Left ventricle myocardium superior (tissue), 1 donor: ENCODE results near the gene DUSP2. TPM values are rescaled to one million over a fixed set of nuclear protein-coding genes. Genes with fewer than 3 reads are reported as not detected.

Experiments
- ATAC-seq: fragments of 200-7000 bp; cut with Tn5 transposase; one replicate; pipeline ENCODE4 v1.9.1; 2020; ENCODE audit warnings: mild to moderate bottlenecking, moderate library complexity
- DNase-seq: peaks from one replicate; pipeline ENCODE4 v3.0.0-alpha.2; 2020
- intact Hi-C: fragments of 100-400 bp; cut with micrococcal nuclease; formaldehyde crosslinking; loops from one replicate; pipeline ENCODE4 v1.11.0; 2022
- total RNA-seq: library from RNA; stranded (reverse); fragmentation: NEBNext Ultra II Directional; extraction: Animal tissue kit (Norgen Biotek cat#: 25700); gene quantifications from one replicate; pipeline ENCODE4 v1.2.1, GENCODE V29; 2021
- donor health status: DM: no; HTN: yes; CAD: no; lungs with severe emphysema.

Gene DUSP2
- total RNA-seq, 1 donor from 2014 or later = 1.9 TPM

DNA sequence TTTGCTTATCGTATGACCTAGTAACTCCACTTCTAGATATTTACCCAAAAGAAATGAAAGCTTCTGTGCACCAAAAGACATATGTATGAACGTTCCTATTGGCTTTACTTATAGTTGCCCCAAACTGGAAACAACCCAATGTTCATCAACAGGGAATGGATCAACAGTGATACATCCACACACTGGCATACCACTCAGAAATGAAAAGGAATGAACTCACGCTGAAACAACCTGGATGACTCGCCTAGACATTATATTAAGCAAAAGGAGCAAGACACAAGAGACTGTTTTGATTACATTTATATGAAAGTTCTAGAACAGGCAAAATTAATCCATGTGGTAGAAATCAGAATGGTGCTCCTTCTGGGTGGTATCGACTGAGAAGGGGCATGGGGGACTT, 47.8 kb downstream of the DUSP2 start:
- no peak for DNase-seq
- intact Hi-C loops = no loop called here
- no peak for ATAC-seq

GRCh38 chr2:96095116-96095636, 50.1 kb downstream of the DUSP2 start:
- DNase-seq = no peak
- no peak for ATAC-seq

DNA sequence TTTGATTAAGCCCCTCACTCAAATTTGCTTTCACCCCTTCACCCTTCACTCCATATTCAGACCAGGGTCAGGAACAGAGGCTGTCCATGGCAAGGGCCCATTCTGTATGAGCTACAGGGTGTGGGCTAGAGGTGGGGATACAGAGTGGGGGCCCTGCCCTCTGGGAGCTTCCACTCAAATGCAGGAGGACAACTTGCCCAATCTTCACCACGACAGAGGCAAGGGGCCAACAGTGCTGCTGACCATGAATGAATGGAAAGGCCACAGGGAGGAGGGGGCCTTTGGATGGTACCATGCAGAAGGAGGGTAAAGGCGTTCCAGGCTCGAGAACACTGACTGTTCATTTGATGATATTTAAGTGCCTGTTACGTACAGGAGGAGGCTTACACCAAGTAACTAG, 51.7 kb downstream of the DUSP2 start:
- DNase-seq = no peak
- intact Hi-C loops = no loop called here
- no peak for ATAC-seq

More at GRCh38 chr2:96095116-96095636, 50.1 kb downstream of the DUSP2 start:
- intact Hi-C loops = no loop called here

Other genes starting within 250 kb of the DUSP2 start
- 6.8 TPM for gene ANKRD36C, start 153.6 kb downstream of the DUSP2 start, total RNA-seq
- 5.5 TPM for gene GPAT2, start 110.5 kb downstream of the DUSP2 start, total RNA-seq
- gene ADRA2B, start 28.9 kb downstream of the DUSP2 start, total RNA-seq = 5.0 TPM
- not detected for gene ASTL, start 6.9 kb downstream of the DUSP2 start, total RNA-seq
- gene STARD7, start 63.4 kb upstream of the DUSP2 start, total RNA-seq = 214 TPM
- gene TMEM127, start 120.6 kb upstream of the DUSP2 start, total RNA-seq = 71.2 TPM
- gene CIAO1, start 120.8 kb upstream of the DUSP2 start, total RNA-seq = 63.1 TPM
- 55.3 TPM for gene SNRNP200, start 160.1 kb upstream of the DUSP2 start, total RNA-seq
- gene ITPRIPL1, start 179.9 kb upstream of the DUSP2 start, total RNA-seq = 1.3 TPM
- gene NCAPH, start 190.3 kb upstream of the DUSP2 start, total RNA-seq = 1.4 TPM